ENCODE measurements around the gene SOD3. TPM values are rescaled to one million over a fixed set of nuclear protein-coding genes. Genes with fewer than 3 reads are reported as not detected.
A peak's percentile ranks its signal among the peaks of the same experiment; 100 is the strongest.

The SOD3 gene
- total and polyA plus RNA-seq, 2 of the 8 experiments (the other 6 are each of a cell fraction or from before 2014, with no cell fraction given): 4.9 TPM

DNA sequence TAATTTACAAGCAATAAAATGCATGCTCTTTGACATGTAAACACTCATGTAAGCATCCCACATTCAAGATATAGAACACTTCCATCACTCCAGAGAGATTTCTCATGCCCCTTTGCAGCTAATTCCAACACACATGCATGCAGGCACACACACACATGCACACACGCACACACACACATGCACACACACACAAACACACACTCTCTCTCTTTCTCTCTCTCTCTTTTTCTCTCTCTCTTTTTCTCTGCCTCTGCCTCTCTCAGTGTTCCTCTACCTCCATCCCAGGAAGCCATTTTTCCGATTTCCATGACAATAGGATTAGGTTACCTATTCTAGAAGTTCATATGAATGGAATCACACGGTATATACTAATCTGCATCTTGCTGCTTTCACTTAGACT lies 11.9 kb upstream of the SOD3 start:
- 76% methylated on average over 3 of the region's 3 CpGs; no CpG with 5 or more reads in 1 of the 2 experiments for WGBS, 2 experiments (ENCODE audit: extremely low coverage in 1 of 2, insufficient coverage in 1 of 2, insufficient read length in 1 of 2, insufficient replicate concordance in 2 of 2, low coverage in 1 of 2, low lambda C conversion rate in 2 of 2, missing lambda C conversion rate in 1 of 2)
- Histone ChIP-seq H3K79me1 (ENCODE audit: low read depth, low read length) (no peaks in the 10 kb centered on the region), H2AK5ac (ENCODE audit: low read depth, low read length) (no peak overlapping the region), H2AFZ (ENCODE audit: low read length) (no peak overlapping the region), H2BK15ac (ENCODE audit: low read length) (no peak overlapping the region), H4K20me1 (replicated peaks in 1 of 2; ENCODE audit: control insufficient read depth in 1 of 2, insufficient read depth in 2 of 2, low read length in 2 of 2) (no peaks in the 10 kb centered on the region), H4K8ac (ENCODE audit: extremely low read depth, insufficient read depth, low read length) (no peak overlapping the region), H2BK20ac (ENCODE audit: low read length) (no peak overlapping the region), H3K4ac (replicated peaks; ENCODE audit: insufficient read length, low read depth, low read length) (no peak overlapping the region), H2BK5ac (ENCODE audit: low read depth, low read length) (no peak overlapping the region), H3K27me3 (replicated peaks in 1 of 4; ENCODE audit: control insufficient read depth in 3 of 4, extremely low read depth in 1 of 4, insufficient read depth in 3 of 4, low read length in 3 of 4) (peaks cover 0 to 2% (median 0%) of the 10 kb centered on the region in 4 experiments; a peak in 1 of 7 replicates), H3K23ac (ENCODE audit: insufficient read length) (no peak overlapping the region), H2BK12ac (ENCODE audit: low read depth, low read length) (no peak overlapping the region; the same call in 1 of the 2 replicates), H3K4me2 (ENCODE audit: insufficient read depth in 1 of 2, low read depth in 2 of 2, low read length in 2 of 2) (0 out of 4 replicates have a peak overlapping the region, but pooled peaks of 1 of the 2 experiments have one; percentile 21), H3K18ac (ENCODE audit: extremely low read depth, low read length) (no peak overlapping the region), H3K4me1 (replicated peaks in 1 of 4; ENCODE audit: control insufficient read depth in 3 of 4, insufficient read depth in 4 of 4, low read length in 3 of 4) (peaks cover 0 to 3% (median 0%) of the 10 kb centered on the region in 4 experiments; a peak in 1 of 7 replicates), H3K9ac (replicated peaks in 1 of 4; ENCODE audit: extremely low read depth in 1 of 4, low read depth in 3 of 4, low read length in 3 of 4) (no peak overlapping the region), H3K4me3 (ENCODE audit: extremely low read depth in 1 of 4, insufficient read depth in 2 of 4, low read depth in 3 of 4, low read length in 4 of 4) (no peak overlapping the region), H4K91ac (replicated peaks; ENCODE audit: insufficient read length, low read length) (no peak overlapping the region), H3K79me2 (ENCODE audit: control insufficient read depth in 1 of 2, insufficient read depth in 2 of 2, low read length in 2 of 2) (no peaks in the 10 kb centered on the region), H4K5ac (ENCODE audit: insufficient read length, low read depth, low read length) (no peak overlapping the region), H3K36me3 (ENCODE audit: control insufficient read depth in 2 of 4, insufficient read depth in 4 of 4, low read length in 3 of 4) (no peaks in the 10 kb centered on the region), H3K9me3 (ENCODE audit: insufficient read depth in 2 of 2, low read depth in 1 of 2, low read length in 1 of 2) (no peaks in the 10 kb centered on the region), H3K14ac (ENCODE audit: insufficient read length) (no peak overlapping the region), H2BK120ac (replicated peaks; ENCODE audit: low read depth, low read length) (no peak overlapping the region), H3K56ac (replicated peaks; ENCODE audit: insufficient read length, low read depth, low read length) (no peak overlapping the region), H3K27ac (ENCODE audit: low read depth, low read length) (no peak overlapping the region), H3K23me2 (ENCODE audit: low read depth, low read length) (peaks cover 2% of the 10 kb centered on the region; the same call in 1 of the 2 replicates)
- FAIRE-seq: no peak
- no peak for DNase-seq (ENCODE audit: low read depth in 1 of 2, low spot score in 2 of 2)
- ChIA-PET POLR2A (ENCODE audit: partially characterized antibody) (no interaction called here), CTCF (ENCODE audit: partially characterized antibody) (interaction anchor here (2.5 kb wide), 1 partner anchor 10 kb away, joined by 15 read pairs; no protein-coding TSS in a partner anchor)
- TF ChIP-seq CEBPB (IDR thresholded peaks at IDR 0.05; ENCODE audit: low read depth, low read length): no peak
- TF ChIP-seq SIRT6 (IDR thresholded peaks at IDR 0.05; ENCODE audit: low read length): no peak
- no peak for TF ChIP-seq FOSL1 (IDR thresholded peaks at IDR 0.05; ENCODE audit: insufficient read depth, low read depth, low read length)
- TF ChIP-seq, protein P1, sequence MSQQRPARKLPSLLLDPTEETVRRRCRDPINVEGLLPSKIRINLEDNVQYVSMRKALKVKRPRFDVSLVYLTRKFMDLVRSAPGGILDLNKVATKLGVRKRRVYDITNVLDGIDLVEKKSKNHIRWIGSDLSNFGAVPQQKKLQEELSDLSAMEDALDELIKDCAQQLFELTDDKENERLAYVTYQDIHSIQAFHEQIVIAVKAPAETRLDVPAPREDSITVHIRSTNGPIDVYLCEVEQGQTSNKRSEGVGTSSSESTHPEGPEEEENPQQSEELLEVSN (IDR thresholded peaks at IDR 0.05): no peak
- TF ChIP-seq SP1 (IDR thresholded peaks at IDR 0.05; ENCODE audit: low read depth, low read length): no peak
- no peak for TF ChIP-seq CBX8 (IDR thresholded peaks at IDR 0.05; ENCODE audit: borderline replicate concordance, low read depth, low read length)
- TF ChIP-seq ZNF274 (IDR thresholded peaks at IDR 0.05; ENCODE audit: borderline replicate concordance, extremely low read depth, low read length): no peak
- TF ChIP-seq SP2 (IDR thresholded peaks at IDR 0.05; ENCODE audit: low read length): no peak
- TF ChIP-seq, protein P2, sequence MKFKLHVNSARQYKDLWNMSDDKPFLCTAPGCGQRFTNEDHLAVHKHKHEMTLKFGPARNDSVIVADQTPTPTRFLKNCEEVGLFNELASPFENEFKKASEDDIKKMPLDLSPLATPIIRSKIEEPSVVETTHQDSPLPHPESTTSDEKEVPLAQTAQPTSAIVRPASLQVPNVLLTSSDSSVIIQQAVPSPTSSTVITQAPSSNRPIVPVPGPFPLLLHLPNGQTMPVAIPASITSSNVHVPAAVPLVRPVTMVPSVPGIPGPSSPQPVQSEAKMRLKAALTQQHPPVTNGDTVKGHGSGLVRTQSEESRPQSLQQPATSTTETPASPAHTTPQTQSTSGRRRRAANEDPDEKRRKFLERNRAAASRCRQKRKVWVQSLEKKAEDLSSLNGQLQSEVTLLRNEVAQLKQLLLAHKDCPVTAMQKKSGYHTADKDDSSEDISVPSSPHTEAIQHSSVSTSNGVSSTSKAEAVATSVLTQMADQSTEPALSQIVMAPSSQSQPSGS (IDR thresholded peaks at IDR 0.05; ENCODE audit: low read length): no peak
- TF ChIP-seq POLR2A (IDR thresholded peaks at IDR 0.05; ENCODE audit: control extremely low read depth in 1 of 2, low read depth in 2 of 2, low read length in 2 of 2): no peak
- TF ChIP-seq SP4 (IDR thresholded peaks at IDR 0.05; ENCODE audit: low read length): no peak
- no peak for TF ChIP-seq KDM4A (IDR thresholded peaks at IDR 0.05; ENCODE audit: low read depth, low read length, severe bottlenecking)
- no peak for TF ChIP-seq NRF1 (IDR thresholded peaks at IDR 0.05; ENCODE audit: low read depth, low read length)
